ENCODE data around the gene APOF.

The APOF gene

GRCh38 chr12:56382611-56383010 is 20.0 kb upstream of the APOF start:
- Histone ChIP-seq H3K36me3 (ENCODE audit: insufficient read depth, low read length) (peaks cover 2% of the 10 kb centered on the region; the same call in 1 of the 2 replicates), H3K4me1 (ENCODE audit: insufficient read depth, low read length) (peaks cover under 1% of the 10 kb centered on the region; the same call in 1 of the 2 replicates), H3K9ac (ENCODE audit: low read depth, low read length) (no peak overlapping the region), H3K9me3 (ENCODE audit: control insufficient read depth, insufficient read depth, low read length) (no peaks in the 10 kb centered on the region)

GRCh38 chr12:56377989-56378316 is 15.3 kb upstream of the APOF start:
- no peaks in the 10 kb centered on the region for H3K9me3 ChIP-seq (ENCODE audit: control insufficient read depth, insufficient read depth, low read length)
- H3K4me1 ChIP-seq (ENCODE audit: insufficient read depth, low read length): peaks cover 5% of the 10 kb centered on the region
- H3K9ac ChIP-seq (ENCODE audit: low read depth, low read length): no peak overlapping the region
- H3K36me3 ChIP-seq (ENCODE audit: insufficient read depth, low read length): no peaks in the 10 kb centered on the region

DNA sequence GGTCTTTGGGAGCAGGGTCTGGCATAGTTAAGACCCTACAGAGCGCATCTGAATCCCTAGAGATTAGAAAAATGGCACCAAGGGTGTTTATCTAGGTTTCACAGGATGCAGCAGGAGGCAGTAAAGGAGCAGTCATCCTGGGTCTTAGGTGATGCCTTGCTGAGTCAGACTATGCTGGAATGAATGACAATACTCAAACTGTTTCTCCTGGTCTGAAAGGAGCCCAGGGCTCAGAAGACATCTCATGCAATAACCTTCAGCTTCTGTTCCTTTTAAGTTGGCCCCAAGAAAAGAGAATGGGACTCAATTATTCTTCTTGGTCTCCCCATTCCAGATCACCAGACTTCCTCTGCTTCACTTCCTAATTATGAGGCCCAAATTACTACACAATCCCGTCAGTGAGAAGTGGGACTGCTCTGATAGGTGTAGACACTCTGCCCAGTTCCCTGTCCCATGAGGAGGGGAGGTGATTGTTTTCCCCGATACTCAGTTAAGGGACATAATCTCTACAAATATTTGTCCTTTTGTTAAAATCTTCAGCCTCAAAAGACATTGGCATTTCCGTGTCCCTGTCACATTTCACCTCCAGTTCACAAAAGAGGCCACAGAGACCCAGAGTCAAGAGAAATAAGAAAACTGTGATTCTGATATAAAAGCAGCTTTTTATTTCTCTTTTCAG is 14.8 kb upstream of the APOF start:
- Histone ChIP-seq H3K9ac (ENCODE audit: low read depth, low read length) (no peak overlapping the region), H3K9me3 (ENCODE audit: control insufficient read depth, insufficient read depth, low read length) (no peaks in the 10 kb centered on the region), H3K4me1 (ENCODE audit: insufficient read depth, low read length) (peaks cover 5% of the 10 kb centered on the region), H3K36me3 (ENCODE audit: insufficient read depth, low read length) (no peaks in the 10 kb centered on the region)

DNA sequence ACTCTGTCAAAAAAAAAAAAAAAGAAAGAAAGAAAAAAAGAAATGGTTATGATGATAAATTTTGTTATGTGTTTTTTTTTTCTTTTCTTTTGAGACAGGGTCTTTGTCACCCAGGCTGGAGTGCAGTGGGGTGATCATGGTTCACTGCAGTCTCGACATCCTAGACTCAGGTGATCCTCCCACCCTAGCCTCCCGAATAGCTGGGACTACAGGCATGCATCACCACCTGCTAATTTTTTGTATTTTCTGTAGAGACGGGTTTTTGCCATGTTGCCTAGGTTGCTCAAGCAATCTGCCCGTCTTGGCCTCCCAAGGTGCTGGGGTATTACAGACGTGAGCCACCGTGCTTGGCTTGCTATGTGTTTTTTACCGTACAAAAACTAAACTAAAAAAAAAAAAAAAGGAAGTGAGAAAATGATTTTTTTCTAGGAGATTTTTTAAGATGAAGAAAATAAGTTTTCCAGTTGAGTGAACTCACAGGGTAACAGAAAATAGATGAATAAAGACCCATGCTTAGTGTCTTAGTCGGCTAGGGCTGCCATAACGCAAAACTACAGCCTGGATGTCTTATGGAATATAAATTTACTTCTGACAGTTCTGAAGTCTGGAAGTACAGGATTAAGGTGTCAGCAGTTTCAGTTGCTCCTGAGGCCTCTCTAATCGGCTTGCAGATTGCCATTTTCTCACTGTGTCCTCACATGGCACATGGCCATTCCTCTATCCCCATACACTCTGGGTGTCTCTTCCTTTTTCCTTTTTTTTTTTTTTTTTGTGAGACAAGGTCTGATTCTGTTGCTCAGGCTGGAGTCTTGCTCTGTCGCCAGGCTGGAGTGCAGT is 13.2 kb upstream of the APOF start:
- H3K9ac ChIP-seq (ENCODE audit: low read depth, low read length): no peak overlapping the region
- H3K36me3 ChIP-seq (ENCODE audit: insufficient read depth, low read length): no peaks in the 10 kb centered on the region
- no peaks in the 10 kb centered on the region for H3K9me3 ChIP-seq (ENCODE audit: control insufficient read depth, insufficient read depth, low read length)
- H3K4me1 ChIP-seq (ENCODE audit: insufficient read depth, low read length): peaks cover 5% of the 10 kb centered on the region

GRCh38 chr12:56374726-56375597 is 12.3 kb upstream of the APOF start:
- Histone ChIP-seq H3K9me3 (ENCODE audit: control insufficient read depth, insufficient read depth, low read length) (no peaks in the 10 kb centered on the region), H3K4me1 (ENCODE audit: insufficient read depth, low read length) (peaks cover 5% of the 10 kb centered on the region), H3K36me3 (ENCODE audit: insufficient read depth, low read length) (no peaks in the 10 kb centered on the region), H3K9ac (ENCODE audit: low read depth, low read length) (no peak overlapping the region)

GRCh38 chr12:56373515-56373914 is 10.9 kb upstream of the APOF start:
- H3K4me1 ChIP-seq (ENCODE audit: insufficient read depth, low read length): peaks cover 5% of the 10 kb centered on the region
- no peaks in the 10 kb centered on the region for H3K36me3 ChIP-seq (ENCODE audit: insufficient read depth, low read length)
- no peaks in the 10 kb centered on the region for H3K9me3 ChIP-seq (ENCODE audit: control insufficient read depth, insufficient read depth, low read length)
- no peak overlapping the region for H3K9ac ChIP-seq (ENCODE audit: low read depth, low read length)

- no peaks in the 10 kb centered on the region for H3K36me3 ChIP-seq (ENCODE audit: insufficient read depth, low read length)
- H3K9ac ChIP-seq (ENCODE audit: low read depth, low read length): no peak overlapping the region
- H3K9me3 ChIP-seq (ENCODE audit: control insufficient read depth, insufficient read depth, low read length): no peaks in the 10 kb centered on the region
- H3K4me1 ChIP-seq (ENCODE audit: insufficient read depth, low read length): no peaks in the 10 kb centered on the region
Observed at GRCh38 chr12:56366948-56367347, 4.3 kb upstream of the APOF start.

DNA sequence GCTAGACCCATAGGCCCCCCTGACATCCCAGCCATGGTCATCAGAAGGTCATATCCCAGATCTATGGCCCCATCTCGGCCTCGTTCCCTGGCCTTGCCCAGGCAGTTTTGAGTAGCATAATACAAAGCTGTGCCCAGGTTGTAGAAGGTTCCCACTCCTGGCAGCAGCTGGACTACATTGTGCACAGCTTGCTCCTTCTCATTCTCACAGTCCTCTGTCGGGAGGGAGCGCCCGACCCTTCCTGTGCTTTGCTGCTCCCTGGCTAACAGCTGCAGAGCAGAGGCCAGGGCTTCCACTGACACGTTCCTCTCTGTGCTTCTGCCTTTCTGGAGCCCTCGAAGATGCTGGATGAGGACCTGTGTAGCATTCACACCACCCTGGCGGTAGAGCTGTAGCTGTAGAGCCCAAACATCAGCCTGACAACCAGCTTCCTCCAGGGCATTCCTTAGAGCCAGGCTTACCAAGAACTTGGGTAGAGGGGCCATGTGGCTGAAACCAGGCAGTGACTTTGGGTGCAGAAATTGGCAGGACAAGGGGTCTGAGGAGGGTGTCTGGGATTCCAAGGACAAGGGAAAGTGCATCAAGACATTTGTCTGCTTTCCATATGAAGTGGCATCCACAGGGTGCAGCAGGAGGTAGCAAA is 1.0 kb downstream of the APOF start:
- H3K9me3 ChIP-seq (ENCODE audit: control insufficient read depth, insufficient read depth, low read length): no peaks in the 10 kb centered on the region
- no peaks in the 10 kb centered on the region for H3K4me1 ChIP-seq (ENCODE audit: insufficient read depth, low read length)
- 0 out of 2 replicates have a peak, but pooled peaks cover 3% of the 10 kb centered on the region for H3K36me3 ChIP-seq (ENCODE audit: insufficient read depth, low read length)
- H3K9ac ChIP-seq (ENCODE audit: low read depth, low read length): no peak overlapping the region

GRCh38 chr12:56359851-56360767 is 2.5 kb downstream of the APOF start, which contains the start of gene STAT2:
TSS of gene STAT2 (minus strand) at chr12:56360107. CDS start at chr12:56356571, 3,536 bp downstream.
- peaks cover 9% of the 10 kb centered on the region for H3K36me3 ChIP-seq (ENCODE audit: insufficient read depth, low read length)
- no peaks in the 10 kb centered on the region for H3K4me1 ChIP-seq (ENCODE audit: insufficient read depth, low read length)
- H3K9ac ChIP-seq (ENCODE audit: low read depth, low read length): peak within 1 kb of the TSS; percentile 91
- no peaks in the 10 kb centered on the region for H3K9me3 ChIP-seq (ENCODE audit: control insufficient read depth, insufficient read depth, low read length)

DNA sequence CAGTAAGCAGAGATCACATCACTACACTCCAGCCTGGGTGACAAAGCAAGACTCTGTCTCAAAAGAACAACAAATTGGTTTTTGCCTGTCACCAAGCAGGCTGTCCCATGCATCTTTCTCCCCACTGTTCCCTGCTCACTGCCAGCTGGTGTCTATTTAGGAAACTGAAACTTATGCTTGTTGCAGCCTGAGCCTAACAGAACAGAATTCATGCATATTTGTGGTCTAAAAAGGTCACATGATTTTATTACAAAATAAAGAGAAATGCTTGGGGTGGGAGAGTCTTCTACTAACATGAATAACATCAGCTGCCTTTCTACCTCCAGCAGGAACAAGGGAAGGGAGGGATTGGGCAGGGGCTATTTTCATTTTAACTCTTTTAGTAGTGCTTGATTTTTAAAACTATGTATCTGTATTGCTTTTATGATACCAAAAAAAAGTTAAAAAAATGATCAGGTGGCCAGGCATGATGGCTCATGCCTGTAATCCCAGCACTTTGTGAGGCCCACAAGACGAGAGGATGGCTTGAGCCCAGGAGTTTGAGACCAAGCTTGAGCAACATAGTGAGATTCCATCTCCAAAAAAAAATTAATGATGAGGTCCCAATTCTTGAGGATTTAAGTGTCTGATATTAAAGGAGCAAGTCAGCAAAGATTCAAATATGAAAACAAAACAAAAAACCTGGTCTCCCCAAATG is 3.7 kb downstream of the APOF start:
- H3K36me3 ChIP-seq (ENCODE audit: insufficient read depth, low read length): peaks cover 12% of the 10 kb centered on the region
- no peaks in the 10 kb centered on the region for H3K9me3 ChIP-seq (ENCODE audit: control insufficient read depth, insufficient read depth, low read length)
- peak overlapping the region; percentile 91; the same call in 1 of the 2 replicates for H3K9ac ChIP-seq (ENCODE audit: low read depth, low read length)
- no peaks in the 10 kb centered on the region for H3K4me1 ChIP-seq (ENCODE audit: insufficient read depth, low read length)

DNA sequence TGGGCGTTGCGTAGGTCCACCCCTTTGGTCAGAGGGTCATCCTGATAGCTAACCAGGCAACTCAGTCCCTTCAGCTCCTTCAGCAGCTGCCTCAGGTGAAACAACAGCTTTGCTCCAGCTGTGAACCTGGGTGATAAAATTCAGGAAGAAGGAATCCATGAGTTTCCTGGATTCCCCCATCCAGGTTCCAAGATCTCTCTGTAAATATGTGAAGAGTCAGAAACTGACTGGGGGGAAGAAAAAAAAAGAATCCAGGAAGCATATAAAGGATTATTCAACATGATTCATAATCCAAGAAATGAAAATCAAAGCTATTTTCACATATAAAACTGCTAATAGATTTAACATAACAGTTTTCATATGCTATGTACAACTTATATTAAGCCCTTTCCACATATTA is 11.3 kb downstream of the APOF start:
- Histone ChIP-seq H3K4me1 (ENCODE audit: insufficient read depth, low read length) (no peaks in the 10 kb centered on the region), H3K9me3 (ENCODE audit: control insufficient read depth, insufficient read depth, low read length) (no peaks in the 10 kb centered on the region), H3K9ac (ENCODE audit: low read depth, low read length) (no peak overlapping the region), H3K36me3 (ENCODE audit: insufficient read depth, low read length) (peaks cover 22% of the 10 kb centered on the region)

- H3K9ac ChIP-seq (ENCODE audit: low read depth, low read length): no peak overlapping the region
- peaks cover 22% of the 10 kb centered on the region for H3K36me3 ChIP-seq (ENCODE audit: insufficient read depth, low read length)
- H3K4me1 ChIP-seq (ENCODE audit: insufficient read depth, low read length): no peaks in the 10 kb centered on the region
- H3K9me3 ChIP-seq (ENCODE audit: control insufficient read depth, insufficient read depth, low read length): no peaks in the 10 kb centered on the region
Observed at GRCh38 chr12:56350662-56351061, 12.0 kb downstream of the APOF start.

- no peak overlapping the region for H3K9ac ChIP-seq (ENCODE audit: low read depth, low read length)
- H3K4me1 ChIP-seq (ENCODE audit: insufficient read depth, low read length): no peaks in the 10 kb centered on the region
- no peaks in the 10 kb centered on the region for H3K9me3 ChIP-seq (ENCODE audit: control insufficient read depth, insufficient read depth, low read length)
- H3K36me3 ChIP-seq (ENCODE audit: insufficient read depth, low read length): peaks cover 13% of the 10 kb centered on the region
Observed at GRCh38 chr12:56348776-56349175, 13.9 kb downstream of the APOF start.
